Measurements from ENCODE around the gene HEMK1. TPM values are rescaled to one million over a fixed set of nuclear protein-coding genes. Genes with fewer than 3 reads are reported as not detected.

Gene HEMK1
- total RNA-seq, 2 experiments from 2014 or later: 61.6 to 77.7 TPM

DNA sequence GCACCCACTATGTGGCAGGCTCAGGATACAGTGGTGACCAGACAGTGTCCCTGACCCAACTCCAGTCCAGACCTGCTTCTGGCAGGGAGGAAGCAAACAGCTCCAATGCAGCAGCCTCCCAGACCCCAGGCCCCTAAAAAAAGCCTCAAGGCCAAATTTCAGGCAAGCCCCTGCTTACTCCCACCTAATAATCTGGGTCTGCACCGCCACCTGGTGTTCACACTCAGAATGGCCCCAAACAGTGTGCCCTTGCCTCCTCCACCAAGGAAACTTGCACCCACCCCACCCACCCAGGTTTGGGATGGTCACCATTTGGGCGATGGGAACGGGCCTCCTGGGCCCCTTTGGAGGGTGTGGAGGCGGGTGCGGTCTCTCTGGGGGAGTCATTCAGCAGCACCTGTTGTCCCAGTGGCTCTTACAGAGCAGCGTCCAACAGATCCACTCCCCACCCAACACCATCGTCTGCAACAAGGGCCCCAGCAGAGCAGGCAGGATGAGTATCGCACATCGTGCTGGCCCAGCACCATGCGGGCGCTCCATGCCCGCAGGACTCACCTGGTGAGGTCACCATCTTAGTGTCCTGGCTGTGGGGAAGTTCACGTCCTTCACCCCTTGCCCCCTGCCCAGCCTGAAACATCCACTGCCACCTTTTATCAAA lies 19.1 kb upstream of the HEMK1 start:
- no peak overlapping the region for H3K27ac Mint-ChIP-seq
- H3K9me3 Mint-ChIP-seq (ENCODE audit: low read depth): no peaks in the 10 kb centered on the region
- no peak overlapping the region for H3K4me3 Mint-ChIP-seq
- CTCF ChIA-PET: interaction anchor here (0.7 to 2.5 kb wide), 13 partner anchors 8 to 287 kb away, joined by 3 to 7 read pairs (median 4); partner anchors contain the start of gene MAPKAPK3
- DNase-seq: peak; percentile 83
- H3K4me1 Mint-ChIP-seq: no peaks in the 10 kb centered on the region
- H3K36me3 Mint-ChIP-seq (ENCODE audit: low read depth): no peaks in the 10 kb centered on the region
- ATAC-seq: peak; percentile 78
- no peaks in the 10 kb centered on the region for H3K27me3 Mint-ChIP-seq
- POLR2A ChIA-PET: no interaction called here
- intact Hi-C loops (cut with DNase I, micrococcal nuclease): loop anchor here in 1 of 2 experiments (1.0 kb wide), 1 partner anchor 114 kb away; no protein-coding TSS in a partner anchor

DNA sequence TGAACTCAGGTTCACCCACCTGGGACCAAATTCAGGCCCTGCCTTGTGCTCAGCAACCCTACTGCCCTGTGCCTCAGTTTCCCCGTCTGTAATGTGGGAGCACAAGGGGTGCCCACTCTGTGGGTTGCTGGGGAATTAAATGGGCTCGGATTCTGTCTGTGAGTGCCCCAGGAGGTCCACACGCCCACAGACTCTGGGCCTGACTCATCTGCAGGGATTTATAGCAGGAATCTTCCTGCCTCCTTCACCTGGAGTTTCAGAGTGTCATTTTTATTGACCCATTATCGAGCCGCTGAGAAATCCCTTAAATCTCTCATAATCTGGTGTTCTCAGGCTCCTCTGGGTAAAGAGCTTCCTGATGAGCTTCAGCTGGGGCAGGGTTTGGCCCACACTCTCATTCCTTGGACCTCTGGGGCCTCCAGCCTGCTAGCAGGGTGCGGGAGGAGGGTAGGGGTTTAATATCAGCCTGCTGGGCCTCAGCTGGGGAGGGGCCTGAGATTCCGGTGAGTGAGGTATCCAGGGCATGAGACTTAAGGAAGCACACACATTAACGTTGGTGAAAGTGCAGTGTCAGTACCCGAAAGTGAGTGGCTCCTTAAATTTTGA lies 18.2 kb upstream of the HEMK1 start:
- no peaks in the 10 kb centered on the region for H3K36me3 Mint-ChIP-seq (ENCODE audit: low read depth)
- POLR2A ChIA-PET: no interaction called here
- no peaks in the 10 kb centered on the region for H3K27me3 Mint-ChIP-seq

DNA sequence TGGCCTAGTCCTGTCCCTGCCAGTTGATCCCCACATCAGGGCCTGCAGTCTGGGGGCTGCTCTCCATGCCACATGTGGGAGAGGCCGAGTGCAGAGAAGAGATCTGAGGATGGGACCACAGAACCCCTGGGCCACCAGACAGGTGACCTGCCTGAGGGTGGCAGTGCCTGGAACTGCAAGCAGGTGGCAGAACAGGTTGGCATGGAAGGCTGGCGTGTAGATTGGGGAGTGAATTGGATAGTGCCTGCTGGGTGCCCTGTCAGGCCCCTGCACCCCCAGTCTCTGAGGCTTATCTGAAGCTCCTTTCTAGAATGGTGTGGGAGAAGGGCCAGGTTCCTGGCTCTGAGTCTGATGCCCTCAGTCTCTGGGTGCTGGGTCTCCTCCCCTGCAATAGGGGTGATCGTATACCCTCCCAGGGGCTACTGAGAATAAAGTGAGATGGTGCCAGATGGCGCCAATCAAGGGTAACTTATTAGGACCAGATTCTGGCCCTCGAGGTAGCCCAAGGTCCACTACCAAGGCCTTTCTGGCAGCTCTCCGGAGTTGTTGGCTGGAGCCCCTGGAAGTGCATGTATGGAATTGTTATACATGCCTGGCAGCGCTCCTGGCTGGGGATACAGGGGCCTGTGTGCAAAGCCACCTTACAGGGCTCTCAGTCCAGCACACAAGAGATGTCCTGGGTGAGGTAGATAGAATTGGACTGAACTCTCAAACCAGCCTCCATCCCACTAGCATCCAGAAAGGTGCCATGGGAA lies 17.5 kb upstream of the HEMK1 start:
- CTCF ChIA-PET: interaction anchor here (0.6 to 2.5 kb wide), 10 partner anchors 9 to 214 kb away, joined by 3 to 11 read pairs (median 3); partner anchors contain the start of genes C3orf18 and MAPKAPK3
- Mint-ChIP-seq H3K9me3 (ENCODE audit: low read depth) (no peaks in the 10 kb centered on the region), H3K4me1 (no peaks in the 10 kb centered on the region), H3K36me3 (ENCODE audit: low read depth) (no peaks in the 10 kb centered on the region), H3K4me3 (no peak overlapping the region), H3K27me3 (no peaks in the 10 kb centered on the region), H3K27ac (no peak overlapping the region)
- ATAC-seq (no peak), DNase-seq (peak; percentile 44)
- intact Hi-C loops (cut with DNase I, micrococcal nuclease): no loop called here
- POLR2A ChIA-PET: no interaction called here

More for the DNA sequence above, 18.2 kb upstream of the HEMK1 start:
- ATAC-seq (no peak), DNase-seq (no peak)
- CTCF ChIA-PET: interaction anchor here (0.6 to 2.5 kb wide), 12 partner anchors 9 to 288 kb away, joined by 3 to 11 read pairs (median 4); partner anchors contain the start of genes C3orf18 and MAPKAPK3
- H3K4me3 Mint-ChIP-seq: no peak overlapping the region
- intact Hi-C loops (cut with DNase I, micrococcal nuclease): no loop called here
- H3K4me1 Mint-ChIP-seq: no peaks in the 10 kb centered on the region
- no peaks in the 10 kb centered on the region for H3K9me3 Mint-ChIP-seq (ENCODE audit: low read depth)
- no peak overlapping the region for H3K27ac Mint-ChIP-seq

DNA sequence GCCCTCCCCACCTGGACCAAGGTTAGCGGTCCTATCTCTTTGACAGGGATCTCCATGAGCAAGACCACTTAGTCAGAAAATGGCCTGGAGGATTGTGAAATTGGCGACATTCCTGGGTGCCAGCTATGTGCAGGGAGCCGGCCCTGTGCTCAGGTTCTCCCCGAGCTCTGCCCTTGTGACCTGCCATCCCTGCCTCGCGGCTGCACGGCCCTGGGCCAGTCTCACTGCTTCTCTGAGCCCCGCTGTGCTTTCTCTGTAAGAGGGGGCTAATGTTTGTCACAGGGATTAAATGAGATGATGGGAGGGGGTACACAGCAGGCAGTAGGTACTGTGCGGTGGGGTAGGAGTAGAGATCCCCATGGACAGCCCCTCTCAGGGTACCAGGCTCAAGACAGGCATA lies 16.7 kb upstream of the HEMK1 start:
- no peaks in the 10 kb centered on the region for H3K9me3 Mint-ChIP-seq (ENCODE audit: low read depth)
- H3K4me1 Mint-ChIP-seq: no peaks in the 10 kb centered on the region
- H3K36me3 Mint-ChIP-seq (ENCODE audit: low read depth): no peaks in the 10 kb centered on the region
- intact Hi-C loops (cut with DNase I, micrococcal nuclease): no loop called here
- DNase-seq (no peak), ATAC-seq (no peak)
- no peaks in the 10 kb centered on the region for H3K27me3 Mint-ChIP-seq
- POLR2A ChIA-PET: no interaction called here
- CTCF ChIA-PET: interaction anchor here (0.7 to 2.0 kb wide), 4 partner anchors 10 to 212 kb away, joined by 3 to 11 read pairs (median 4); partner anchors contain the start of genes C3orf18 and RASSF1
- H3K4me3 Mint-ChIP-seq: no peak overlapping the region
- H3K27ac Mint-ChIP-seq: no peak overlapping the region

DNA sequence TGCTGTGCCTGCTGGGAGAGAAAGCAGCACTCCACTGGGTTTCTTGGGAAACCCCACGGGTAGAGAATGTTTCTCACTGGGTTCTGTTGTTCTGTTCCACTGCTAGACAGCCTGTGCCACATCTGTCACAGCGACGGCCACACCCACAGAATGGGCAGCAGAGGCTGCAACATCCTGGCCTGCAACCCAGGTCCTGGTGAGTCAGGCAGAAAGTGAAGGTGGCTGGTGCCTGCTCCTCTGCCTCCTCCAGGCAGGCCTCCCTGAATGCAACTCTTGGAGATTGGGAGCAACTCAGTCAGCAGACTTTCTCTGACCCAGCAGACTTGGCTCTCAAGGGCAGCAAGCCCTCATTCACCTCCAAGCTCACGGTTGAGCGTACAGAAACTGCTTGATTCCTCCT lies 14.8 kb upstream of the HEMK1 start:
- intact Hi-C loops (cut with DNase I, micrococcal nuclease): no loop called here
- Mint-ChIP-seq H3K9me3 (ENCODE audit: low read depth) (no peaks in the 10 kb centered on the region), H3K27me3 (no peaks in the 10 kb centered on the region), H3K36me3 (ENCODE audit: low read depth) (peaks cover 2% of the 10 kb centered on the region), H3K4me3 (no peak overlapping the region), H3K27ac (no peak overlapping the region), H3K4me1 (no peaks in the 10 kb centered on the region)
- CTCF ChIA-PET: interaction anchor here (1.4 to 1.6 kb wide), 2 partner anchors 12 to 40 kb away, joined by 3 to 6 read pairs; no protein-coding TSS in a partner anchor
- peak; percentile 62 for ATAC-seq
- POLR2A ChIA-PET: no interaction called here
- peak; percentile 60 for DNase-seq

DNA sequence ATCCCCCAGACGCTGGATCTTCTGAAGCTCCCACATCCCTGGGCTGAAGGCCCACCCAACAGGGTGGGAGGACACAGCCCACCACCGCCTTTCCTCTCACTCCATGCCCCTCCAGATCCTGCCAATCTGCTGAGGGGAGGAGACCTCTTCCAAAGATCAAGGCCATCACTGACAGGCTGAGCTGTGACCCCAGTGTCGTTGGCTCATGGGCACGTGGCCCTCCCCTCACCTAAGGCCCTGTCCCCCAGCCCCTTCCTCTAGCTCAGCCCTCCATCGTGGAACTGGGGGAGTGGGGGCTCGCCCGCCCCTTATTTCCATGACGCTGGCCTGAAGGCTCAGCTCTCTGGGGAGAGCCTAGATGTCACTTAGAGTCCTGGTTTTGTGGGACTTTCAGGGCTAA lies 12.2 kb upstream of the HEMK1 start:
- Mint-ChIP-seq H3K27me3 (no peaks in the 10 kb centered on the region), H3K36me3 (ENCODE audit: low read depth) (peaks cover 2% of the 10 kb centered on the region), H3K4me3 (no peak overlapping the region), H3K27ac (no peak overlapping the region), H3K9me3 (ENCODE audit: low read depth) (no peaks in the 10 kb centered on the region), H3K4me1 (no peaks in the 10 kb centered on the region)
- ATAC-seq: no peak
- CTCF ChIA-PET: interaction anchor here (0.7 kb wide), 1 partner anchor 133 kb away, joined by 4 read pairs; no protein-coding TSS in a partner anchor
- DNase-seq: no peak
- POLR2A ChIA-PET: no interaction called here
- intact Hi-C loops (cut with DNase I, micrococcal nuclease): no loop called here

DNA sequence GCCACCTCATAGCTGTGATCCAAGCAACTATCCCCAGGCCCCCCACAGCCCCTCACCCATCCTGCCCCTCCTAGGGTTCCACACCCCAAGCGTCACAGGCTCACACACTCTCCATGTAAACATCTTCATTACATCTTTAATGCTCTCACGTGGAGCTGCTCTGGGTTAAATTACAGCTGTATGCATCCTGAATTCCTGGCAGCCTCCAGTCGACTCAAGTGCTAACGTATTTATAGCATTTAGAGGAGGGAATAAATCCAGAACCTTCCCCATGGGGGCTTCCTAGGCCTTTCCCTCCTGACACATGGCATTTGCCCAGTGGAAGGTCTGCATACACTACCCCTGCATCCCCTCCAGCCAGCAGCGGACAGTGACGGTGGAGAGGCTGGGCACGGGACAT lies 11.4 kb upstream of the HEMK1 start:
- Mint-ChIP-seq H3K36me3 (ENCODE audit: low read depth) (peaks cover 2% of the 10 kb centered on the region), H3K4me3 (no peak overlapping the region), H3K4me1 (peaks cover under 1% of the 10 kb centered on the region), H3K27me3 (no peaks in the 10 kb centered on the region), H3K9me3 (ENCODE audit: low read depth) (no peaks in the 10 kb centered on the region), H3K27ac (no peak overlapping the region)
- ATAC-seq (no peak), DNase-seq (no peak)
- ChIA-PET POLR2A (no interaction called here), CTCF (no interaction called here)
- intact Hi-C loops (cut with DNase I, micrococcal nuclease): no loop called here

DNA sequence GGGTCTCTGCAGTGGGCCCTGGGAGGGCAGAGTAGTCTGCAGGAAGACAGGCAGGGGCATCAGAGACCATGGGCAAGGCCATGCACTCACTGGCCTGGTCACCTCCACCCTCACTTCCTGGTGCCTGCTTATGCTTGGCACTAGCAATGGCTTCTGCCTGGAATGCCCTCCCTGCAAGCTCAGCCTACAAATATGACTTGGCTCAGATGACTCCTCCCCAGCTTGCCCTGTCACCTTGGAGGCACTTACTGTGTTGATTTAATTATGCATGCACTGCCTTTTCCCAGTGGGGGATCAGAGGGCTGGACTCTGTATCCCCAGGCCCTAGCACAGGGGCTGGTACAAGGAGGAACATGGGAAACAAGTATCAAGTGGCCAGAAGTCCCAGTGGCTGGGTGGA lies 9.6 kb upstream of the HEMK1 start:
- H3K27me3 Mint-ChIP-seq: no peaks in the 10 kb centered on the region
- no peak overlapping the region for H3K27ac Mint-ChIP-seq
- ATAC-seq: no peak
- no peak for DNase-seq
- no peaks in the 10 kb centered on the region for H3K9me3 Mint-ChIP-seq (ENCODE audit: low read depth)
- peaks cover 2% of the 10 kb centered on the region for H3K36me3 Mint-ChIP-seq (ENCODE audit: low read depth)
- intact Hi-C loops (cut with DNase I, micrococcal nuclease): no loop called here
- H3K4me3 Mint-ChIP-seq: no peak overlapping the region
- peaks cover 8% of the 10 kb centered on the region for H3K4me1 Mint-ChIP-seq
- ChIA-PET CTCF (interaction anchor here (0.6 kb wide), 1 partner anchor 1145 kb away, joined by 3 read pairs; no protein-coding TSS in a partner anchor), POLR2A (interaction anchor here (0.6 kb wide), 1 partner anchor 103 kb away, joined by 5 read pairs; no protein-coding TSS in a partner anchor)

DNA sequence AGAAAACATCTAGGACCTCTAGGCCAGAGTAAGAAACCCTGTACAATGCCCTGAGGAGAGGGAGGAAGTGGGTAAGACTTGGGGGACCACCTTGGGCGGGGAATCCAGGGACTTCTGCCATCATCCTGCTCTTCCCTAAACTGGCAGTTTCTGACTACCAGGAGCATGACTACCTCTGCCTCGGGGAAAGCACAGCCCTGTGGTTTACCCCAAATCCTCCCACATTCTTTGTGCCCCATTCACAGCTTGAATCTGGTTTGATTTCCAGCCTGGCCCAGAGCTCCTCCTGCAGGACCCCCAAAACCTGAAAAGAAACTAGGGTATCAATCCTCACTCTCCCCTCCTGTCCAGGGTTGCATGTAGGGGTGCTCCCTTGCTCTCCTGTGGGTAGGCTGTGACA lies 6.5 kb upstream of the HEMK1 start:
- Mint-ChIP-seq H3K4me1 (peaks cover 24% of the 10 kb centered on the region), H3K9me3 (ENCODE audit: low read depth) (no peaks in the 10 kb centered on the region), H3K36me3 (ENCODE audit: low read depth) (peaks cover 4% of the 10 kb centered on the region), H3K27ac (no peak overlapping the region), H3K4me3 (no peak overlapping the region), H3K27me3 (no peaks in the 10 kb centered on the region)
- ATAC-seq (no peak), DNase-seq (no peak)
- ChIA-PET POLR2A (no interaction called here), CTCF (interaction anchor here (0.8 to 1.4 kb wide), 3 partner anchors 11 to 816 kb away, joined by 3 to 4 read pairs (median 3); no protein-coding TSS in a partner anchor)
- intact Hi-C loops (cut with DNase I, micrococcal nuclease): no loop called here

DNA sequence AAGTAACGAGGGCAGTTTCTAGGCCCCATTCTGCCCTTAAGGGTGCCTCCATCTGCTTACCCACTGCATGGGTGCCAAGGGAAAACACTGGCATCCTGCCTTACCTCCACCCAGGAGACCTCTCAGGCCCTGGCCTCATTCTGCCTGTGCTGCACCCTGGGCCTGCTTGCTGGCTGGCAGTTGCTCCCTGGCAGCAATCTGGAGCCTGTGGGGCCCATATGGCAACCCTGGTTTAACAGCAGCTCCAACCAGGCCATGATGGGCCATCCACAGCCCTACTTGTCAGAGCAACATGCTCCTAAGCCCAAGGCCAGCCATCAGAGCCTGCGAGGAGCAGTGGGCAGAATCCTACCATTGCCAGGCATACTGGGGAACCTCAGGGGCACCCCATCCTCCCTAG lies 5.5 kb upstream of the HEMK1 start:
- H3K9me3 Mint-ChIP-seq (ENCODE audit: low read depth): no peaks in the 10 kb centered on the region
- ChIA-PET CTCF (interaction anchor here (0.7 to 1.6 kb wide), 4 partner anchors 10 to 815 kb away, joined by 3 to 5 read pairs (median 4); no protein-coding TSS in a partner anchor), POLR2A (no interaction called here)
- ATAC-seq (no peak), DNase-seq (no peak)
- no peak overlapping the region for H3K27ac Mint-ChIP-seq
- no peaks in the 10 kb centered on the region for H3K27me3 Mint-ChIP-seq
- intact Hi-C loops (cut with DNase I, micrococcal nuclease): no loop called here
- peaks cover 2% of the 10 kb centered on the region for H3K36me3 Mint-ChIP-seq (ENCODE audit: low read depth)
- H3K4me1 Mint-ChIP-seq: peaks cover 28% of the 10 kb centered on the region
- no peak overlapping the region for H3K4me3 Mint-ChIP-seq

DNA sequence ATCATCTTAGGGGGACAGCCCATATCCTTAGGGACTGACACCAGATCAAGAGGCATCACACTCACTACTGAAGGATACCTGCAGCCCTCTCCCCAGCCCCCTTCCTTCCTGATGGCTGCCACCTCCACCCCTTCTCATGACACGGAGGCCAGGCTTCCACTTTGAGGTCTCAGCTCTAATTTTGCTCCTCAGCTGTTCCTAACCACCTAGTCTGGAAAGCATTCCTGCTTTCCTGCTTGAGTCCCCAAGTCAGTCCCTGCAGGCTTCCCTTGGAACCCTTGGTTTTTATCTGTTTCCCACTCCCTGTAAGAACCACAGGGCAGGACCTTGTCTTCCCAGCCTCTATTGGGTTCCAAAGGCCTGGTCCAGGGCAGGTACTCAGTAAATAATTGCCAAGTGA lies 5.0 kb upstream of the HEMK1 start:
- no peak overlapping the region for H3K4me3 Mint-ChIP-seq
- H3K27ac Mint-ChIP-seq: no peak overlapping the region
- DNase-seq: no peak
- ATAC-seq: no peak
- intact Hi-C loops (cut with DNase I, micrococcal nuclease): no loop called here
- peaks cover 2% of the 10 kb centered on the region for H3K36me3 Mint-ChIP-seq (ENCODE audit: low read depth)
- H3K27me3 Mint-ChIP-seq: no peaks in the 10 kb centered on the region
- ChIA-PET CTCF (interaction anchor here (0.7 to 1.6 kb wide), 3 partner anchors 14 to 217 kb away, joined by 3 to 5 read pairs (median 3); no protein-coding TSS in a partner anchor), POLR2A (no interaction called here)
- H3K4me1 Mint-ChIP-seq: peaks cover 28% of the 10 kb centered on the region
- no peaks in the 10 kb centered on the region for H3K9me3 Mint-ChIP-seq (ENCODE audit: low read depth)

Data from activated CD4-positive, alpha-beta T cell treated with anti-CD3 and anti-CD28 coated beads for 36 hours (primary cell).